HG03442 (cell line): ENCODE results near the gene NR3C2.
"Not testable (repeated sequence)": the region's sequence is repeated elsewhere in the genome, so short reads cannot be mapped to it uniquely, and the experiment has no call there.

Experiments used
- ATAC-seq: cut with Tn5 transposase; IDR thresholded peaks from one replicate; pipeline ENCODE4 v1.9.1; 2021; ENCODE audit warnings: mild to moderate bottlenecking, moderate library complexity; ENCODE audit not compliant: unreplicated experiment

NR3C2 gene

GRCh38 chr4:148323316-148323715 lies 118.9 kb downstream of the NR3C2 start:
- not testable (repeated sequence) for ATAC-seq

- no peak for ATAC-seq
Observed at GRCh38 chr4:148315049-148315448, 127.2 kb downstream of the NR3C2 start.

- no peak for ATAC-seq
Observed at GRCh38 chr4:148312956-148313490, 129.2 kb downstream of the NR3C2 start.

- no peak for ATAC-seq
Observed at GRCh38 chr4:148311526-148311925, 130.7 kb downstream of the NR3C2 start.

- no peak for ATAC-seq
Observed at GRCh38 chr4:148310756-148311155, 131.5 kb downstream of the NR3C2 start.

GRCh38 chr4:148305751-148306150 lies 136.5 kb downstream of the NR3C2 start:
- no peak for ATAC-seq

GRCh38 chr4:148302416-148302815 lies 139.8 kb downstream of the NR3C2 start:
- no peak for ATAC-seq

GRCh38 chr4:148300877-148301276 lies 141.3 kb downstream of the NR3C2 start:
- no peak for ATAC-seq

- ATAC-seq: no peak
Observed at GRCh38 chr4:148299337-148299736, 142.9 kb downstream of the NR3C2 start.

- no peak for ATAC-seq
Observed at GRCh38 chr4:148296498-148296897, 145.7 kb downstream of the NR3C2 start.

- no peak for ATAC-seq
Observed at GRCh38 chr4:148295642-148296041, 146.6 kb downstream of the NR3C2 start.

GRCh38 chr4:148293571-148293970 lies 148.6 kb downstream of the NR3C2 start:
- no peak for ATAC-seq

GRCh38 chr4:148292686-148293085 lies 149.5 kb downstream of the NR3C2 start:
- no peak for ATAC-seq

GRCh38 chr4:148289740-148290139 lies 152.5 kb downstream of the NR3C2 start:
- ATAC-seq: no peak

GRCh38 chr4:148288448-148288847 lies 153.8 kb downstream of the NR3C2 start:
- no peak for ATAC-seq

- no peak for ATAC-seq
Observed at GRCh38 chr4:148287111-148287510, 155.1 kb downstream of the NR3C2 start.

- no peak for ATAC-seq
Observed at GRCh38 chr4:148286012-148286411, 156.2 kb downstream of the NR3C2 start.

- no peak for ATAC-seq
Observed at GRCh38 chr4:148283665-148284064, 158.5 kb downstream of the NR3C2 start.

- no peak for ATAC-seq
Observed at GRCh38 chr4:148278310-148278709, 163.9 kb downstream of the NR3C2 start.

GRCh38 chr4:148275266-148275665 lies 166.9 kb downstream of the NR3C2 start:
- no peak for ATAC-seq

- no peak for ATAC-seq
Observed at GRCh38 chr4:148273501-148273986, 168.7 kb downstream of the NR3C2 start.

GRCh38 chr4:148271166-148271565 lies 171.0 kb downstream of the NR3C2 start:
- no peak for ATAC-seq

- ATAC-seq: no peak
Observed at GRCh38 chr4:148270630-148271029, 171.6 kb downstream of the NR3C2 start.
